ENCODE results near the gene IMPA2.
"Not testable (repeated sequence)": the region's sequence is repeated elsewhere in the genome, so short reads cannot be mapped to it uniquely, and the experiment has no call there.

IMPA2 gene

DNA sequence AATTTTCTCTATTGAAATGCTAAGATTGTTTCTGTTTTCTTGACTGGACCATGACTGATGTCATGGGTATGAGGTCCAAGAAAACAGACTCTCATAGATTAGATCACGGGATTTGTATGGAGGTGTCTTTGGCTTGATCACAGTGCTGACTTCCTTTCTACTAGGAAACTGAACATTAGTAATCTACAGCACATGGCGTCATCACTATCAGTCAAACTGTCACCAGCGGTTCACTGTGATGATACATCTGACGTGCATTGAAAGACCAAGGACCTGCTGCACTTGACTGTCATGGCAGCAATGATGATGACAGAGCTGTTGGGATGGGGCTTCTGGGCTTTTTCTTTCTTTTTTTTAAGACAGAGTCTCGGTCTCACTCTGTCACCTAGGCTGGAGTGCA, 28.2 kb upstream of the IMPA2 start:
- peaks cover 15% of the 10 kb centered on the region for H3K9me3 ChIP-seq
- in situ Hi-C loops (cut with MboI; ENCODE audit: low sequenced_read_pairs) = no loop called here
- no peak overlapping the region for H3K4me3 ChIP-seq
- no peak for DNase-seq (ENCODE audit: low spot score in 2 of 2)
- H3K27me3 ChIP-seq (ENCODE audit: low read depth) = no peaks in the 10 kb centered on the region
- no peaks in the 10 kb centered on the region for H3K36me3 ChIP-seq (replicated peaks)
- peaks cover 13% of the 10 kb centered on the region for H3K4me1 ChIP-seq

DNA sequence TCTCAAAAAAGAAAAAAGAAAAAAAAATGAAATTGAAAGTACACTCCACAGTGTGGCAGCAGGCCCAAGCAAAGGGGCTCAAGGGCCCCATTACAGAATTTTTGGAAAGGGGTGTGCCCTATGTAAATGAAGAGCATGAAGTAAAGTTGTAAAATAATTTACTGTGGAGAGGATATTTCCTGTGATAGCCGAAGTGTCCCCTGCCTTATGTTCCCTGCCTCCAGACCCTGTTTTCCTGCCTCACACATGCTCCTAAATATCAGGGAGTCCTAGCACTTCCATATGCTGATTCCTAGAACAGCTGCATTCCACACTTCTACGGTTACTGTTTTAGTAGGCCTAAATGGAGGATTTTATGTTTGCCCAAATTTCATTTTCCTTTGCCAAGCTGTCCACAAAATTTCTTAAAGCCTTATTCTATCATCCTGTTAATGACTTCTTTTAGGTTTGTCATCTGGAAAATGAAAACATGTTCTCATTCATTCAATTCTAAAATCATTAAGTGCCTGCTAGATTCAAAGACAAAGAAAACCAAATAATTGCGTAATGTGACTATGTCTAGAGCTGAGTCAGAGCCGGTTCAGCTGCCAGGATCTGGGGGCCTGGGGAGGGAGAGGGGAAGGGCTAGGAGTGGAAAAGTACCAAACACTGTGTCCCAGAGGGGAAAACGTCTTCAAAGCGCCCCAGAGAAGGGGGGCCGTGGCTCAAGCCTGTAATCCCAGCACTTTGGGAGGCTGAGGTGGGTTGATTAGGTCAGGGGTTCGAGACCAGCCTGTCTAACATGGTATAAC, 25.9 kb upstream of the IMPA2 start:
- Histone ChIP-seq H3K9me3 (peaks cover 16% of the 10 kb centered on the region), H3K36me3 (replicated peaks) (no peaks in the 10 kb centered on the region), H3K27me3 (ENCODE audit: low read depth) (no peaks in the 10 kb centered on the region), H3K4me3 (no peak overlapping the region), H3K4me1 (peaks cover 7% of the 10 kb centered on the region; the same call in 1 of the 2 replicates)
- peak in 1 of 2 experiments; percentile 29 for DNase-seq (ENCODE audit: low spot score in 2 of 2)
- in situ Hi-C loops (cut with MboI; ENCODE audit: low sequenced_read_pairs) = no loop called here

DNA sequence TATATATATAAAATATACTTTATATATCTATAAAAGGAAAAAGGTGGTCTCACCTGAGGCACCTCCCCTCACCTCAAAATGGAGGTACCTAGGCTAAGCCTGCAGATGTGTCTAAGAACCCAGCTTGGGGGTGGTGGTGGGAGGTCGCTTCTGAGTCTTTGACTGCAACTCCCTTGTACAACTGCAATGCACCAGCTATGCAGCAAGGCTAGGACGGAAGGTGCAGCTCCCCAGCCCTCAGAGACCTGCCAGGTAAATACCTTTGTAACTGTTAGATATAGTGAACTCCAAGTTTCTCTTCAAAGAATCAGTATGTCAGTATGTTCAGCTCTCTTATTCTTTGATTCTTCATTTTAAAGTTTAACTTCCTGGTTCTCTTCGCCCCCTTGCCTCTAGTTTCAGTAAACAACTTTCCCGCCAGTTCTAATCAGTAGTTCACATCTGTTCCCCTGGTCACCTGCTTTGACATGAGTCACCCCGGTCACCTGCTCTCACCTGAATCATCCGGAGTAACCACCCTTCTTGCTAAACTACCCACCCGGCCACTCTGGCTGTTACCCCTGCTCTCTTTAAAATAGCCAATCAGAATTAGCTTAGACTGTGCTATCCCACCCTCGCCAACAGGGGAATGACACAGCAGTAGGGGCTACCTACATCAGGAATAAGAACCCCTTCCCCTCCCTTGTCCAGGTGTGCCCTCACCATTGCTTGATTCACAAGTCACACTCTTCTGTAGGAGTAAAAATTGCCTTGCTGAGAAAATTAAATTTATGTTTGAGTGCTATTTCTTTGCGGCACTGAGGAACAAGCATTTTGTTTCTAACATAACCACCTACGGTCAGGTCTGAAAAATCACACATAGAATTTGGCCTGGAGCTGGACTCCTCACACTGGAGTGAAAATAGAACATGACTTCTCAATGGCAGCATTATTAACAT, 24.7 kb upstream of the IMPA2 start:
- Histone ChIP-seq H3K27me3 (ENCODE audit: low read depth) (no peaks in the 10 kb centered on the region), H3K4me3 (no peak overlapping the region), H3K9me3 (peaks cover 16% of the 10 kb centered on the region), H3K36me3 (replicated peaks) (no peaks in the 10 kb centered on the region), H3K4me1 (peaks cover 7% of the 10 kb centered on the region; the same call in 1 of the 2 replicates)
- DNase-seq (ENCODE audit: low spot score in 2 of 2) = no peak
- in situ Hi-C loops (cut with MboI; ENCODE audit: low sequenced_read_pairs) = no loop called here

DNA sequence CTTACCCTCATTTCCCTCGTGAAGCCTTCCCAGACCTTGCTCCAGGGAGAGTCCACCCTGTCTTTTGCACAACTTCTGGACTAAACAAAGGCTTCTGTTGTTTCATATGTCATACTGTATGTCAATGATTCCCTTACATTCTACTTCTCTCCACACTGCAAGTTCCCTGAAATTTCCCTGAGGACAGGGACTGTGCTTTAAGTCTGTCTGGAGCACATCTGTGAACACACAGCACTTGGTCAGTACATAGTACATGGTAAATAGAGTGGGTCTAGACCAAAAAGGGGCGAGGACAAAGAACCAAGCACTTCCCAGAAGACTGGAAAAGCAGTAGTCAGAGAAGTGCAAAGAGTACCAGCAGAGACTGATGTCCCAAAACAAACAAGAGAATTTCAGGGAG, 23.7 kb upstream of the IMPA2 start:
- Histone ChIP-seq H3K27me3 (ENCODE audit: low read depth) (no peaks in the 10 kb centered on the region), H3K4me3 (no peak overlapping the region), H3K36me3 (replicated peaks) (no peaks in the 10 kb centered on the region), H3K4me1 (peaks cover 12% of the 10 kb centered on the region), H3K9me3 (peaks cover 16% of the 10 kb centered on the region)
- in situ Hi-C loops (cut with MboI; ENCODE audit: low sequenced_read_pairs) = no loop called here
- DNase-seq (ENCODE audit: low spot score in 2 of 2) = no peak

DNA sequence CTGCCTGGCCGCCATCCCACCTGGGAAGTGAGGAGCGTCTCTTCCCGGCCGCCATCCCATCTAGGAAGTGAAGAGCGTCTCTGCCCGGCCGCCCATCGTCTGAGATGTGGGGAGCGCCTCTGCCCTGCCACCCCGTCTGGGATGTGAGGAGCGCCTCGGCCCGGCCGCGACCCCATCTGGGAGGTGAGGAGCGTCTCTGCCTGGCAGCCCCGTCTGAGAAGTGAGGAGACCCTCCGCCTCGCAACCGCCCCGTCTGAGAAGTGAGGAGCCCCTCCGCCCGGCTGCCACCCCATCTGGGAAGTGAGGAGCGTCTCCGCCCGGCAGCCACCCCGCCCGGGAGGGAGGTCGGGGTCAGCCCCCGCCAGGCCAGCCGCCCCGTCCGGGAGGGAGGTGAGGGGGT, 21.7 kb upstream of the IMPA2 start:
- H3K27me3 ChIP-seq (ENCODE audit: low read depth); H3K36me3 ChIP-seq (replicated peaks); DNase-seq (ENCODE audit: low spot score in 2 of 2); H3K4me3 ChIP-seq; in situ Hi-C loops (cut with MboI; ENCODE audit: low sequenced_read_pairs): not testable (repeated sequence)
- Histone ChIP-seq H3K9me3 (peaks cover 16% of the 10 kb centered on the region), H3K4me1 (peaks cover 18% of the 10 kb centered on the region)

DNA sequence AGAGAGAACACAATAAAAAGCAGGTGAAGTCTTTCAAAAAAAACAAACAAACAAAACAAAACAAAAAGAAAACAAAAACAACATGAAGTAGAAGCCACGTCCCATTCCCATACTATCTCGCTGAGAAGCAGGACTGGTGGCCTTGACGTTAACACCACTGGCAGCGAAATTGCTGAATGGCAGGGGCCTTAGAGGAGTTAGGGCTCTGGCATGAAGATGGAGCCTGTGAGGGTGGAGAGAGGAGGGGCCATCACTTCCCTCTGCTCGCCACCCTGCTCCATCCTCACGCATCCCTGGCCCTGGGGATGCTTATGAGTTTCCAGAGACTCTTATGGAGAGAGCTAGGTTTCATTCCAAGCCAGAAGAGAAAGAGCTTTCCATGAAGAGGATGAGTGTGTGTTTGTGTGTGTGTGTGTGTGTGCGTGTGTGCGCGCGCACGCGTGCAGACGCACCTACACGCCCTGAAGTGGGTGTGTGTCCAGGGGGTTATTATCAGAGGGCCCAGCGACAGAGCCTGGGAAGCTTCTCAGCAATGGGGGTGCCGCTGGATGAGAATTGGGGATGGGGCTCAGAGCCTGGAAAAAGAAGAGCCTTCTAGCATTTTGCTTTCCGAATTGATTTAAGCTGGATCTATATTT, 20.4 kb upstream of the IMPA2 start:
- no peak overlapping the region for H3K4me3 ChIP-seq
- in situ Hi-C loops (cut with MboI; ENCODE audit: low sequenced_read_pairs) = no loop called here
- no peaks in the 10 kb centered on the region for H3K27me3 ChIP-seq (ENCODE audit: low read depth)
- peaks cover 12% of the 10 kb centered on the region for H3K4me1 ChIP-seq
- H3K36me3 ChIP-seq (replicated peaks) = no peaks in the 10 kb centered on the region
- no peak for DNase-seq (ENCODE audit: low spot score in 2 of 2)
- H3K9me3 ChIP-seq = peaks cover 16% of the 10 kb centered on the region

DNA sequence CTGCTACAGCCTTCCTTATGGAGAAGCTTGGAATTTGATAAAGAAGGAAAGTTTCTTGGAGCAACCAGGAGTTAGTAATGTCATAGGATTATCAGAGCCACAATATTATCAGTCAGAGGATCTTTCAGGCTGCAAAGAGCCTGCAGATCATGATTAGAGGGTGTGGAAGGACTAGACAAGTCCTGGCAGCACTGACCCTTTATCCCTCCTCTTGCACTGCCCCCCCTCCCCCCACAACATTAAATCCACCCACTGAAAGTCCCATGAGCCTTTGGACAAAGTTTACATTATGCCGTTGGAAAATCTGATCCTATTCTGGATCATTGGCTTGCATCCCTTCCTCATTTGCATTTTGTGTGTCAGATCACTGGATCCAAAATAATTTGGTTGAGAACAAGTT, 18.7 kb upstream of the IMPA2 start:
- H3K9me3 ChIP-seq = peaks cover 7% of the 10 kb centered on the region
- peaks cover 12% of the 10 kb centered on the region for H3K4me1 ChIP-seq
- no peak overlapping the region for H3K4me3 ChIP-seq
- in situ Hi-C loops (cut with MboI; ENCODE audit: low sequenced_read_pairs) = no loop called here
- H3K36me3 ChIP-seq (replicated peaks) = no peaks in the 10 kb centered on the region
- H3K27me3 ChIP-seq (ENCODE audit: low read depth) = no peaks in the 10 kb centered on the region
- peak; percentile 44 to 53 for DNase-seq (ENCODE audit: low spot score in 2 of 2)

DNA sequence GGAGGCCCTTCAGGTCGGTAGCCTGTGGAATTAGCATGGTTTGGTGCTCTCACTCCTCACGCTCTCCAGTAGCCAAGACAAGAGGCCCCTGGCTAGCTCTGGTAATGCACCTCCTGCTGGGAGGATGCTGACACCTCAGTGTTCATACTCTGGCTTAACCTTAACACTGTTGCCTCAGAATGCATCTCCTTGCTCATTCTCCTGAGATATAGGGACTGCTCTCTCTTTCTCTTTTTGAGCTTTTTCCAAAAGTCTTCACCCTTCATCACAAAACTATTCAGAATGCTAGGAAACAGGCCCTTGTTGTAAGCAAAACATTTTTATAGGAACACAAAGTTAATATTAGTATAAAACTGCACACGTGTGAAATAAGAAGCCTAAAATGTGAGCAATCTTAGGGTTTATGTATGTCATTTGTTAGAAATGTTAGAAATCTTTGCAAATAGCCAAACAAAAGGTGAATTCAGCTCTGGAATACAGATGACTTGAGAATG, 17.3 kb upstream of the IMPA2 start:
- Histone ChIP-seq H3K9me3 (no peaks in the 10 kb centered on the region), H3K36me3 (replicated peaks) (no peaks in the 10 kb centered on the region), H3K4me3 (no peak overlapping the region), H3K4me1 (peaks cover 12% of the 10 kb centered on the region), H3K27me3 (ENCODE audit: low read depth) (no peaks in the 10 kb centered on the region)
- in situ Hi-C loops (cut with MboI; ENCODE audit: low sequenced_read_pairs) = no loop called here
- no peak for DNase-seq (ENCODE audit: low spot score in 2 of 2)

DNA sequence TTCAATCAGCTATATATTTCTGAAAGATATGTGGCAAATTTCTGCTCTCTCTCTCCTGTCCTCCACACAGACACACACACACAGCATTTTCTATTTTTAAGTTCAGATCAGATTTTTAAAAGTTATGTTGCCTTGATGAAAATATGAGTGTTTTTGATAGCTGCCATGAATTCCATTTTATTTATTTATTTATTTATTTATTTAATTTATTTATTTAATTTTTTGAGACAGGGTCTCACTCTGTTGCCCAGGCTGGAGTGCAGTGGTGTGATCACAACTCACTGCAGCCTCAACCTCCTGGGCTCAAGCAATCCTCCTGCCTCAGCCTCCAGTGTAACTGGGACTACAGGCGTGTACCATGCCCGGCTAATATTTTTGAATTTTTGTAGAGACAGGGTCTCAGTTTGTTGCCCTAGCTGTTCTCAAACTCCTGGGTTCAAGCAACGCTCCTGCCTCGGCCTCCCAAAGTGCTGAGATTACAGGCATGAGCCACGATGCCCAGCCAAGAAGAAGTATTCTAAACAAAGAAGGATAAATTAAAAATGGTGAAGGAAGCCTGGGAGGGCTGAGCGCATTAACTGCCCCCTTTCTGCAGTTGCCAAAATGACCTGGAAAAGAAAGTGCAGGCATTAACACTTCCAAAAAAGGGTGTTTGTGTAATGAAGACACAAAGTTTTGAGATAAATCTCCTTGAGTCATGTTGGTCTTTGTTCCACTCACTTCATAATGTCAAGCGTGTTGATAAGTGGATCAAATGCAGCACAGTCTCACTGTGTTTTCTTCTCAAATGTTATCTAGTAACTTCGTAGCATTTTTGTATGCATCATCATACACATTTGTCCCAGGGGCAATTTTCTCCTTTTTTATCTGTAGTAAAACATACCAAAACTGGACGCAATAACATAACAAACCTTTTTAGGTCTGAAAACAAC, 11.1 kb upstream of the IMPA2 start:
- no peak overlapping the region for H3K4me3 ChIP-seq
- H3K9me3 ChIP-seq = no peaks in the 10 kb centered on the region
- H3K4me1 ChIP-seq = no peaks in the 10 kb centered on the region
- in situ Hi-C loops (cut with MboI; ENCODE audit: low sequenced_read_pairs) = no loop called here
- no peaks in the 10 kb centered on the region for H3K36me3 ChIP-seq (replicated peaks)
- no peaks in the 10 kb centered on the region for H3K27me3 ChIP-seq (ENCODE audit: low read depth)
- no peak for DNase-seq (ENCODE audit: low spot score in 2 of 2)

DNA sequence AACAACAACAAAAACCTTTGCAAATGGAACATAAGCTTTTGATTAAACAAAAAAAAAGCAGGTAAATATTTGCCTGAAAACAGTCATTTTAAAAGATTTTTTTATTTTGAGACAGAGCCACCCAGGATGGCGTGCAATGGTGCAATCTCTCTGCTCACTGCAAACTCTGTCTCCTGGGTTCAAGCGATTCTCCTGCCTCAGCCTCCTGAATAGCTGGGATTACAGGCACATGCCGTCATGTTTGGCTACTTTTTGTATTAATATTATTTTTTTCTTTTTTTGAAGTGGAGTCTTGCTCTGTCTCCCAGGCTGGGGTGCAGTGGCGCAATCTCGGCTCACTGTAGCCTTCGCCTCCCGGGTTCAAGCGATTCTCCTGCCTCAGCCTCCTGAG, 10.5 kb upstream of the IMPA2 start:
- H3K9me3 ChIP-seq; H3K4me3 ChIP-seq; H3K27me3 ChIP-seq (ENCODE audit: low read depth); DNase-seq (ENCODE audit: low spot score in 2 of 2); in situ Hi-C loops (cut with MboI; ENCODE audit: low sequenced_read_pairs); H3K36me3 ChIP-seq (replicated peaks); H3K4me1 ChIP-seq: not testable (repeated sequence)

DNA sequence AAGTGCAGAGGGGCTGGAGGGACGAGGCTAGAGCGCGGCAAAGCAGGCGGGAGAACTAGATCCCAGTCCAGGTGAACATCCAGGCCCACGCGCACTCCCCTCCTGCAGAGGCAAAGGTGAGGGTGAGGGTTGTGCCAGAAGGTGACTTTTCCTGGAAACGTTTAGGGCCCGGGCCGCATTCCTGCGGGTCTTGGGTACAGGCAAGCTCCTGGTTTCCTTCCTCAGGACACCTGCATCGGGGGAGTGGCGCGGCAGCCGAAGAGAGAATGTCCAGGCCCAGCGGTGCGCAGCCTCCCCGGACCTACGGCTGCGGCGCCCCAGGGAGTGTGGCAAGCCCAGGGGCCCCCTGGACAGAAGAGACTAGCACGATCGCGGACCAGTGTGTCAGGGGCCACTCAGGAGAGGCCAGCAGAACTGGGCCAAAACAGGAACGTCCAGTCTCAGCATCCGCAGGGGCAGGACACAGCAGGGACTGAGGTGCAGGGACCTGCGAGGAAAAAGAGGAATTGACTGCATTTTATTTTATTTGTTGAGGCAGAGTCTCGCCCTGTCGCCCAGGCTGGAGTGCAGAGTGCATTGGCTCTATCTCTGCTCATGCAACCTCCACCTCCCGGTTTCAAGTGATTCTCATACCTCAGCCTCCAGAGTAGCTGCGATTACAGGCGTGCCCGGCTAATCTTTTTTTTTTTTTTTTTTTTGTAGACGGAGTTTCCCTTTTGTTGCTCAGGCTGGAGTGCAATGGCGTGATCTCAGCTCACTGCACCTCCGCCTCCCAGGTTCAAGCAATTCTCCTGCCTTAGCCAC, 8.7 kb upstream of the IMPA2 start:
- H3K9me3 ChIP-seq = no peaks in the 10 kb centered on the region

DNA sequence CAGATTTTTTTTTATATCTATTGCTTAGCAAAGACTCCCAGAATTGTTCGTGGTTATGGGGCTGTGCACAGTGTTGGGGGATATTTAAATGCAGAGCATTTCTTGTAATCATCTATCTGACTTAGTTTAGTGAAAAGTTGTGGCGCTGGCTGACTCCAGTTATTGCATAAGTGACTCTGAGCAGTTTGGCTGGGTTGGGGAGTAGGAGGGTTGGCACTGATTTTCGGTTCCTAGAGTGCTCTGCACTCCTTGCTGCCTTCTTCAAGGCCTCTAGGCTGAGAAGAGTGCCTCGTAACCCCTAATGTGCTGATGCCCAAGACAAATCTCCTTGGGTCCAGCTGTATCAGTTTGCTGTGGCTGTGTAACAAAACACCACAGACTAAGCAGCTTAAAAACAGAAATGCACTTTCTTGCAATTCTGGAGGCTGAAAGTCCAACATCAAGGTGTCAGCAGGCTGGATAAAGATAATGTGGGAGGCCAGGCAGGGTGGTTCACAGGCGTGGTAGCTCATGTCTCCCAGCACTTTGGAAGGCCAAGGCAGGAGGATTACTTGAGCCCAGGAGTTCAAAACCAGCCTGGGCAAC, 6.5 kb upstream of the IMPA2 start:
- in situ Hi-C loops (cut with MboI; ENCODE audit: low sequenced_read_pairs) = no loop called here

More for the DNA sequence above, 8.7 kb upstream of the IMPA2 start:
- Histone ChIP-seq H3K36me3 (replicated peaks) (no peaks in the 10 kb centered on the region), H3K27me3 (ENCODE audit: low read depth) (no peaks in the 10 kb centered on the region), H3K4me1 (no peaks in the 10 kb centered on the region), H3K4me3 (no peak overlapping the region)
- DNase-seq (ENCODE audit: low spot score in 2 of 2) = no peak
- in situ Hi-C loops (cut with MboI; ENCODE audit: low sequenced_read_pairs) = no loop called here

More for the DNA sequence above, 6.5 kb upstream of the IMPA2 start:
- H3K4me1 ChIP-seq = peaks cover 6% of the 10 kb centered on the region
- DNase-seq (ENCODE audit: low spot score in 2 of 2) = no peak
- no peaks in the 10 kb centered on the region for H3K27me3 ChIP-seq (ENCODE audit: low read depth)
- H3K9me3 ChIP-seq = peaks cover 2% of the 10 kb centered on the region
- H3K4me3 ChIP-seq = no peak overlapping the region
- no peaks in the 10 kb centered on the region for H3K36me3 ChIP-seq (replicated peaks)

All from HAP-1 (cell line).